Endothelial cell of umbilical vein (primary cell): ENCODE results near the gene SH3BGRL3.

Experiments
- CTCF ChIP-seq, 2 donors: IDR thresholded peaks; 1 replicate in 1 of 2; 2 replicates in 1 of 2; pipeline ENCODE4 v1.5.1; 2011; ENCODE audit warnings: low read length in 2 of 2, mild to moderate bottlenecking in 2 of 2, moderate library complexity in 2 of 2, control low read depth in 1 of 2, inconsistent platforms in 1 of 2, low read depth in 1 of 2; ENCODE audit not compliant: insufficient read depth in 1 of 2; ENCODE audit errors: extremely low read depth in 1 of 2
- JUN ChIP-seq: IDR thresholded peaks from 2 replicates; pipeline ENCODE4 v1.6.1; 2011; ENCODE audit warnings: borderline replicate concordance, low read depth; ENCODE audit not compliant: insufficient read length, insufficient read depth
- MAX ChIP-seq: IDR thresholded peaks from 2 replicates; pipeline ENCODE4 v1.6.1; 2011; ENCODE audit not compliant: insufficient read depth, insufficient read length
- POLR2AphosphoS5 ChIP-seq: IDR thresholded peaks from 2 replicates; pipeline ENCODE4 v1.6.1; 2012; ENCODE audit warnings: low read depth, mild to moderate bottlenecking, control low read depth, low read length, moderate library complexity; ENCODE audit not compliant: insufficient read depth

- no peak for TF ChIP-seq POLR2AphosphoS5
- TF ChIP-seq CTCF (IDR thresholded peaks at IDR 0.05; ENCODE audit: extremely low read depth in 1 of 2, insufficient read depth in 1 of 2, low read depth in 1 of 2, low read length in 2 of 2) = no peak
- TF ChIP-seq MAX = no peak
- TF ChIP-seq JUN = no peak
These were observed 43.5 kb downstream of the SH3BGRL3 start for GRCh38 chr1:26323382-26323781.
